Measurements from ENCODE around the gene TMEM209. TPM values are rescaled to one million over a fixed set of nuclear protein-coding genes. Genes with fewer than 3 reads are reported as not detected.
"Not testable (repeated sequence)": the region's sequence is repeated elsewhere in the genome, so short reads cannot be mapped to it uniquely, and the experiment has no call there.

TMEM209 gene
- total RNA-seq: 10 to 100 TPM; 41.6 to 46.6 TPM

- peak; percentile 96 for DNase-seq
- H3K27me3 Mint-ChIP-seq: no peaks in the 10 kb centered on the region
- CTCF ChIA-PET: interaction anchor here (0.8 to 1.6 kb wide), 4 partner anchors 10 to 262 kb away, joined by 3 to 4 read pairs (median 4); no protein-coding TSS in a partner anchor
- no peaks in the 10 kb centered on the region for H3K9me3 Mint-ChIP-seq
- peak within 1 kb of the TSS; percentile 99 for H3K4me3 Mint-ChIP-seq
- H3K36me3 Mint-ChIP-seq (ENCODE audit: low read depth): peaks cover 33% of the 10 kb centered on the region
- H3K27ac Mint-ChIP-seq: peak within 1 kb of the TSS; percentile 98
- H3K4me1 Mint-ChIP-seq: peaks cover 37% of the 10 kb centered on the region
- POLR2A ChIA-PET: interaction anchor here (0.8 to 1.1 kb wide), 3 partner anchors 14 to 235 kb away, joined by 3 read pairs; partner anchors contain the start of gene CEP41
Observed at GRCh38 chr7:130205084-130205947, at the start of gene TMEM209. Gene TMEM209, minus strand, starts transcription at chr7:130205406. Its CDS starts 31 bp downstream, at chr7:130205375.

- POLR2A ChIA-PET: no interaction called here
- peaks cover 5% of the 10 kb centered on the region for H3K27me3 Mint-ChIP-seq
Observed at GRCh38 chr7:130254555-130254954, 49.3 kb upstream of the TMEM209 start.

GRCh38 chr7:130249626-130250025, 44.4 kb upstream of the TMEM209 start:
- CTCF ChIA-PET; H3K4me1 Mint-ChIP-seq; POLR2A ChIA-PET; H3K4me3 Mint-ChIP-seq; DNase-seq; H3K36me3 Mint-ChIP-seq (ENCODE audit: low read depth); H3K27ac Mint-ChIP-seq: not testable (repeated sequence)
- Mint-ChIP-seq H3K9me3 (peaks cover 17% of the 10 kb centered on the region), H3K27me3 (peaks cover 17% of the 10 kb centered on the region)

More at GRCh38 chr7:130254555-130254954, 49.3 kb upstream of the TMEM209 start:
- CTCF ChIA-PET: no interaction called here
- peaks cover 26% of the 10 kb centered on the region for H3K9me3 Mint-ChIP-seq
- no peaks in the 10 kb centered on the region for H3K4me1 Mint-ChIP-seq
- H3K27ac Mint-ChIP-seq: no peak overlapping the region
- H3K4me3 Mint-ChIP-seq: no peak overlapping the region
- H3K36me3 Mint-ChIP-seq (ENCODE audit: low read depth): no peaks in the 10 kb centered on the region
- no peak for DNase-seq

- Mint-ChIP-seq H3K27me3 (peaks cover 20% of the 10 kb centered on the region), H3K9me3 (peaks cover 20% of the 10 kb centered on the region)
- H3K36me3 Mint-ChIP-seq (ENCODE audit: low read depth); CTCF ChIA-PET; H3K4me3 Mint-ChIP-seq; DNase-seq; H3K4me1 Mint-ChIP-seq; H3K27ac Mint-ChIP-seq; POLR2A ChIA-PET: not testable (repeated sequence)
Observed at GRCh38 chr7:130248842-130249241, 43.6 kb upstream of the TMEM209 start.

GRCh38 chr7:130246491-130246890, 41.3 kb upstream of the TMEM209 start:
- H3K27ac Mint-ChIP-seq; POLR2A ChIA-PET; DNase-seq; H3K36me3 Mint-ChIP-seq (ENCODE audit: low read depth); H3K4me3 Mint-ChIP-seq: not testable (repeated sequence)
- peaks cover 16% of the 10 kb centered on the region for H3K27me3 Mint-ChIP-seq
- H3K9me3 Mint-ChIP-seq: peaks cover 10% of the 10 kb centered on the region
- CTCF ChIA-PET: interaction anchor here (1.4 kb wide), 1 partner anchor 10 kb away, joined by 3 read pairs; no protein-coding TSS in a partner anchor
- peaks cover 13% of the 10 kb centered on the region for H3K4me1 Mint-ChIP-seq

GRCh38 chr7:130243486-130243885, 38.3 kb upstream of the TMEM209 start:
- H3K9me3 Mint-ChIP-seq; H3K36me3 Mint-ChIP-seq (ENCODE audit: low read depth); H3K27ac Mint-ChIP-seq; DNase-seq; H3K4me3 Mint-ChIP-seq; POLR2A ChIA-PET: not testable (repeated sequence)
- CTCF ChIA-PET: interaction anchor here (0.6 to 0.8 kb wide), 2 partner anchors 13 to 213 kb away, joined by 3 read pairs; no protein-coding TSS in a partner anchor
- Mint-ChIP-seq H3K4me1 (peaks cover 13% of the 10 kb centered on the region), H3K27me3 (peaks cover 14% of the 10 kb centered on the region)

- H3K36me3 Mint-ChIP-seq (ENCODE audit: low read depth): no peaks in the 10 kb centered on the region
- peaks cover 13% of the 10 kb centered on the region for H3K4me1 Mint-ChIP-seq
- POLR2A ChIA-PET: no interaction called here
Observed at GRCh38 chr7:130242198-130243014, 37.2 kb upstream of the TMEM209 start.

GRCh38 chr7:130240240-130240639, 35.0 kb upstream of the TMEM209 start:
- H3K27ac Mint-ChIP-seq: no peak overlapping the region
- H3K4me1 Mint-ChIP-seq: peaks cover 13% of the 10 kb centered on the region
- no peaks in the 10 kb centered on the region for H3K36me3 Mint-ChIP-seq (ENCODE audit: low read depth)
- CTCF ChIA-PET: no interaction called here
- peaks cover 12% of the 10 kb centered on the region for H3K27me3 Mint-ChIP-seq
- DNase-seq: no peak
- POLR2A ChIA-PET: no interaction called here
- H3K9me3 Mint-ChIP-seq: peaks cover 3% of the 10 kb centered on the region
- no peak overlapping the region for H3K4me3 Mint-ChIP-seq

More at GRCh38 chr7:130242198-130243014, 37.2 kb upstream of the TMEM209 start:
- CTCF ChIA-PET: interaction anchor here (0.8 kb wide), 1 partner anchor 14 kb away, joined by 3 read pairs; no protein-coding TSS in a partner anchor
- H3K27me3 Mint-ChIP-seq: peaks cover 14% of the 10 kb centered on the region
- peaks cover 7% of the 10 kb centered on the region for H3K9me3 Mint-ChIP-seq
- H3K27ac Mint-ChIP-seq: no peak overlapping the region
- H3K4me3 Mint-ChIP-seq: no peak overlapping the region
- peak; percentile 51 for DNase-seq

- H3K4me1 Mint-ChIP-seq; DNase-seq; H3K36me3 Mint-ChIP-seq (ENCODE audit: low read depth); H3K27ac Mint-ChIP-seq; H3K4me3 Mint-ChIP-seq; H3K9me3 Mint-ChIP-seq; POLR2A ChIA-PET; H3K27me3 Mint-ChIP-seq: not testable (repeated sequence)
- CTCF ChIA-PET: interaction anchor here (1.2 to 1.5 kb wide), 2 partner anchors 8 to 21 kb away, joined by 3 to 4 read pairs; no protein-coding TSS in a partner anchor
Observed at GRCh38 chr7:130236361-130236760, 31.2 kb upstream of the TMEM209 start.

- no peak for DNase-seq
- ChIA-PET CTCF (no interaction called here), POLR2A (no interaction called here)
- Mint-ChIP-seq H3K9me3 (no peaks in the 10 kb centered on the region), H3K4me3 (no peak overlapping the region), H3K4me1 (no peaks in the 10 kb centered on the region), H3K27me3 (peaks cover 5% of the 10 kb centered on the region), H3K36me3 (ENCODE audit: low read depth) (no peaks in the 10 kb centered on the region), H3K27ac (no peak overlapping the region)
Observed at GRCh38 chr7:130234078-130234477, 28.9 kb upstream of the TMEM209 start.

- Mint-ChIP-seq H3K4me3 (no peak overlapping the region), H3K4me1 (no peaks in the 10 kb centered on the region), H3K9me3 (no peaks in the 10 kb centered on the region), H3K27me3 (peaks cover 4% of the 10 kb centered on the region), H3K27ac (no peak overlapping the region), H3K36me3 (ENCODE audit: low read depth) (no peaks in the 10 kb centered on the region)
- ChIA-PET POLR2A (no interaction called here), CTCF (no interaction called here)
- no peak for DNase-seq
Observed at GRCh38 chr7:130232209-130232608, 27.0 kb upstream of the TMEM209 start.

- Mint-ChIP-seq H3K4me1 (no peaks in the 10 kb centered on the region), H3K4me3 (no peak overlapping the region), H3K27ac (no peak overlapping the region), H3K36me3 (ENCODE audit: low read depth) (no peaks in the 10 kb centered on the region), H3K9me3 (no peaks in the 10 kb centered on the region), H3K27me3 (peaks cover 3% of the 10 kb centered on the region)
- POLR2A ChIA-PET: no interaction called here
- no peak for DNase-seq
- CTCF ChIA-PET: no interaction called here
Observed at GRCh38 chr7:130231792-130232191, 26.6 kb upstream of the TMEM209 start.

GRCh38 chr7:130229981-130230380, 24.8 kb upstream of the TMEM209 start:
- H3K4me1 Mint-ChIP-seq; H3K4me3 Mint-ChIP-seq; H3K27me3 Mint-ChIP-seq; POLR2A ChIA-PET; H3K9me3 Mint-ChIP-seq; H3K27ac Mint-ChIP-seq; DNase-seq; H3K36me3 Mint-ChIP-seq (ENCODE audit: low read depth); CTCF ChIA-PET: not testable (repeated sequence)

All from activated CD4-positive, alpha-beta T cell treated with anti-CD3 and anti-CD28 coated beads, Interleukin-2, amount 10 ng/mL, durations not matched to agents 7 days and 5 days (primary cell).